HG03175 (cell line): ENCODE data around the gene PCNX4.
A peak's percentile ranks its signal among the peaks of the same experiment; 100 is the strongest.
"Not testable (repeated sequence)": the region's sequence is repeated elsewhere in the genome, so short reads cannot be mapped to it uniquely, and the experiment has no call there.

Experiments used
- ATAC-seq: cut with Tn5 transposase; IDR thresholded peaks from one replicate; pipeline ENCODE4 v1.9.1; 2021; ENCODE audit warnings: mild to moderate bottlenecking, moderate library complexity; ENCODE audit not compliant: unreplicated experiment

The PCNX4 gene

DNA sequence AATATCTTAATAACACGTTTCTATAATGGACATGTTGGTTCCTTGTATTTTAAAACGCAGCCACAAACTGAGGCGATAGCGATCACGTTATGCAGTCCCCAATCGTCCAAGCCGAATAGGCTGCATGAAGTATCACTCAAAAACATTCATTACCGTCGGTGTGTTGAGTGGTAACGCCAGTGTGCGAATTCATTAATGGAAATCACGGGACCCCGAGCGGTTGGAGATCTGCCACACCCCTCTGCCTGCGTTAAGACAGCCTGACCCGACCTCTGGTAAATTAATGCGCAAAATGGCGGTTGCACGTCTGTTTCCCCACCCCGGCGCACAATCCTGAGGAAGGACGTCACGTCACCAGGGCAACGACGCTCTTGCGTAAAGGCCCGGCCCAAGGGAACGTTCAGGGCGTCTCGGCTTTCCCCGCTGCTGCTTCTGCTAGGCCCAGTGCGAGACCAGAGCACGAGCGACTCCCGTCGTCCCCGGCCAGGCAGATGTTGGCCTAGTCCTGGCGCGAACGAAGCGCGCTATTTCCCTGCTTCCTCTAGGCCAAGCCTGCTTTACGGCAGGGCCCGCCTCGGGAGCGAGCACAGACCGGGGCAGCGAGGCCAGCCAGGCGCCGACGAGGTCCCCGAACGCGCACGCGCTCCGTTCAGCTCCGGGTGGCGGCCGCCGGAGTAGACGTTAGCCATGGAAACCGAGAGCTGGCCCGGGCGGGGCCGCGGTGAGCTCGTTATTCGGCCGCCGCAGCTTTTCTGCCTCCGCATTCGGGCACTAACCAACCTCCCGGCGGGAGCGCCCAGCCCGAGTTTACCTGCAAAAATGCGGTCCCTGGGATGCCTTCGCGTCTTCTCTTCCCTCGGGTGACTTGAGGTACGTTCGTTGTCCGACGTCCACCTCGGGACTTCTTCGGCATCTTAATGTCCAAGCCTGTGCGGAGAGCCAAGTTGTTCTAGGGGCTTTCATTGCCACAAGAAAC, at the start of gene PCNX4:
Gene PCNX4 (plus strand): TSS at position 374 of the 976 bp plus-strand sequence. CDS start 15,716 bp downstream, outside the sequence.
- peak; percentile 94 for ATAC-seq

DNA sequence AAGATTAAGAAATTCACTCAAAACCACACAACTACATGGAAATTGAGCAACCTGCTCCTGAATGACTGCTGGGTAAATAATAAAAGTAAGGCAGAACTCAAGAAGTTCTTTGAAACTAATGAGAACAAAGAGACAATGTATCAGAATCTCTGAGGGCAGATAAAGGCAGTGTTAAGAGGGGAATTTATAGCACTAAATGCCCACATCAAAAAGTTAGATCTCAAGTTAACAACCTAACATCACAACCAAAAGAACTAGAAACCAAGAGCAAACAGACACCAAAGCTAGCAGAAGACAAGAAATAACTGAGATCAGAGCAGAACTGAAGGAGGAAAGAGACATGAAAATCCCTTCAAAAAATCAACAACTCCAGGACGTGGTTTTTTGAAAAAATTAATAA, 43.7 kb upstream of the PCNX4 start:
- ATAC-seq = not testable (repeated sequence)

DNA sequence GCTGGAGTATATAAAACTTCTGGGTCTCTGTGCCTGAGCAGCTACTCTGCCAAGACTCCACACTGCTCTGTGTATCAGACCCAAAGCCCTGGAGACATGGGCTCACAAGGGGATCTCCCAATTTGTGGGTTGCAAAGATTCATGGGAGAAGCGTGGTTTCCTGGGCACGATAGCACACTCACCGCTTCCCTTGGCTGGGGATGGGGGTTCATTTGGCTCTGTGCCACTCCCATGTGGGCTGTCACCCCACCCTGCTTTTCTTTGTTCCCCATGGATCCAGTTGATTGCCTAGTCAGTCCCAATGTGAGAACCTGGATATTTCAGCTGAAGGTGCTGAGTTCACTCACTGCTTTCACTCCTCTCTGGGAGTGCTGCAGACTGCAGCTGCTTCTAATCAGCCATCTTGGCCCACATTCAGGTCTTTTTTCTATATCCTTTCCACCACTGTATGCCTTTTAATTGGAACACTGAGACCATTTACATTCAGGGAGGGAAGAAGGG, 40.0 kb upstream of the PCNX4 start:
- ATAC-seq = no peak

DNA sequence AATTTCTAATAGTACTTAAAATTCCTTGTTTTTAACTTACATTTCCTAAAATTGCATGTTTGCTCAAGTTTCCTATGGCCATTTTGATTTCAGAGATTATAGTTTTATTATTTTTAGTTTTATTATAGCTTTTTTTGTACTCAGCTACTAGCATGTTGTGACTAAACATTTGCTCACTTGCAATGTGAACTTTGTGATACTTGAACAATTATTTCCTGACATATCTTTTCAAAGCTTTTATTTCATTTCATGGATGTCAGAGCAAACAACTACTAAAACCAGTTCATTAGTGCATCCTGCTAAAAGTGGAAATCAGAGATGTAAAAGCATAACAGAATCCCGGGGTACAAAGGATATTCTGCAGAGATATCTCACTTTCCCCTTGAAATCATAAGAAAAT, 33.6 kb upstream of the PCNX4 start:
- no peak for ATAC-seq

DNA sequence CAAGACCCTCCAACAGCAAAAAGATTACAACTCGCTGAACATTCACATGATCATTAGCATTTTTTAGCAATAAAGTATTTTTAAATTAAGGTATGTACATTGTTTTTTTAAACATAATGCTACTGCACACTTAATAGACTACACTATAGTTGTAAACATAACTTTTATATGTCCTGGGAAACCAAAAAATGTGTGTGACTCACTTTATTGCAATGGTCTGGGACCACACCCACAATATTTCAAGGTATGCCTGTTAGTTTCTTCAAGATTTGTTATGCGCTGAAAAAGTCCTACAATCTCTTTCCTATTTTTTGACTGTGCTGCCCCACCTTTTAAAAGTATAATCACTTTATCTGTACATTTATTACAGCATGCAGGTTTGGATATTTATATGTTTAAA, 30.4 kb upstream of the PCNX4 start:
- ATAC-seq = no peak

DNA sequence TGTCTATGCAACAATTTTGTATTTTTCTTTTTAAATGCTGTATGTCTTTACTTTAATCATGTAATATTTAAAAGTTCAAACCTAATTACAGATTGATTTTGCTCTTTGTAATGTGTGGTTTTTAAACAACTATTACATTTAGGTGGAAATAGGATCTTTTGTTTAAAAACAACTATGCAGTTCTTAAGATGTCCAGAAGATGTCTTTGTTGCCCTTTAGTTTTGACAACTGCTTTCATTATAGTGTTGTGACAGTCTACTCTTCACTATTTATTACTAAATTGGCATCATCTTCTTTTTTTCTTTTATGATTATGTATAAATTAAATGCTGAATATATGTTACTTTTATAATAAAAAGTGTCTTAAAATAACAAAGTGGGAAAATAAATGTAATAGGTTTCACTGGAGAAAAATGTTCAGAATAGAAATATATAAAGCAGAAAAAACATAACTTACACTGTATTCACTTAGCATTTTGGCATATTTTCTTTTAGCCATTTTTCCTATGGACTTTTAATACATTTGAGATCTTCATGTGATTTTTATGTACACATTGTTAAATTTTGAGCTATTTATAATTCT, 27.1 kb upstream of the PCNX4 start:
- no peak for ATAC-seq

DNA sequence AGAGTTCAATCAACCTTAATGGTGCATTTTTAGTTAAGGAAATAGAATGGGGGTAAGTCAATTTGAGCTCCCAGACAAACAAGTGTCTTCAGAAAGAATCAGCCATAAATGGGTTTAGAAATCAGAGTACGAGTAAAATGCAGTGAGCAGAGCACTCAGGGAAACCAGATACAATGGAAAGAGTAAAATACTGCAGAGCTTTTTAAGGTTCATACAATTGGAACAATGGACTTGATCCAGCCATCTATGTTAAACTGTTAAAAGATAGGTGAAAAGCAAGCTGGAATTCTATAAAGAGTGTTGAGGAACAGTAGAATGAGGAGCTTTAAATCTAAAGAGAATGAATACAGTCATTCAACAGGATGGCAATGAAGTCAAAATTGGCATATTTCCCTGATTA, 23.8 kb upstream of the PCNX4 start:
- no peak for ATAC-seq

DNA sequence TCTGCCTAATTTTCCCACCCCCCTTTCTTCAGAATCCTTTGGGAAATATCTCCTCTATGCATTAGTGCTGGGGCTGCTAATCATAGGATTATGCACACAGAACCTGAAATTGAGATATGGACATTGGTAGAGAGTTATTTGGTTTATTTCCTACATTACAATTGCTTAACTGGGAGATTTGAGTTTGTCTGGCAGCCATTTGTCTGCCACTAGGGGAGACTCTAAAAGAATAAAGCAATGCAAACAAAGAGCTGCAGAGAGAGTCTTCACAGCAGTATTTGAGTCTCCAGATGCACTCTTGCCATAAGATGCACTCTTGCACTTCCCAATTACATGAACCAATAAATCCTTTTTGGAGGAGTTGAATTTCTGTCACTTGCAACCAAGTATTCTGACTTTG, 12.0 kb upstream of the PCNX4 start:
- ATAC-seq = no peak

DNA sequence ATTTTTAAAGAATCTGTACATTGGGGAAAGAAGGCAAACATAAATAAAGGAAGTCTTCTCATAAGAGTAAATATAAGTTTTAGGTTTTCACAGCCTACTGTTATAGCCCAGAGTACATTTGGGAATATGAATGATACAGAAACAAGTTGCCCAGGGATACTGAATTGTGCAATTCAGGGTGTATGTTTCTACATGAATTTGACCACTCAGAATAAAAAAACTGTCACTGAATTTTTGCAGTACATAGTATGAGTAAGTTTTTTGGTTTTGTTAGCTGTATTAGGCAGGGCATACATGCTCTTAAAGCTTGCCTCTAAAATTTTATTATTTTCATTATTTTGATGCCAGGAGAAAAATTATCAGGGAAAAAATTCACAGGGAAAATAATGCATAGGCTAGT, 6.6 kb upstream of the PCNX4 start:
- ATAC-seq = no peak

DNA sequence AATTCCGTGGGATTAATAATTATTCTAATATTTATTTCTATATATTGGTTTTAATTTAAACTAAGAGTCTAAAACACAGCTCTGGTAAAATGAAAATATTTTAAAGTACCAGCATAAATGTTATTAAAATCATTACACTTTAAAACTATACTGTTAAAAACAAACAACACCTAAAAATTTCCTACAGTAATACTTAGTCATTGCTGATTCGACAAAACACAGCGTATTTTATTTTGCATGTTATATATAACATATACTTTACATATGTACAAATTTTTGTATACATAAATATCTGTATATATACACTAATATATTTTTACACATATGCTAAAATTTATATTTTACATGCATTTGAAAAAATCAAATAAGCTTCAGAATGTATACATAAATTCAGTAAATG, 6.0 kb upstream of the PCNX4 start:
- ATAC-seq = no peak

DNA sequence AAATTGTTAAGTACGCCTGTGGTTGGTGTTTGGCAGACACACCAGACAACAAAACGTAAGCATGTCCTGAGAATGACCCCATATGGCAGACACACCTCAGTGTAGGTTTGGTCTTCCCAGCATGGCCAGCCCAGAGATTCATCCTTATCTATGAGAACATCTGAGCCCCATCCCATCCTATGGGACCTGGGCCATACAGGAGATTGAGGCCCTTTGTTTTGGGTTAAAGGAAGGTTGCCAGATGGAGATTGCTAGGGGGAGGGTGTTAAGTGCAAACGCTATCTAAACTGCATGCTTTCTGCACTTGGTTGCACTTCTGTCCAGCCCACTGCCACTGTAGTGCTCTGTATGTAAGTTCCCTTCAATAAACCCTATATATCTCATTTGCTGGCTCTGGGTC, 4.1 kb upstream of the PCNX4 start:
- no peak for ATAC-seq

DNA sequence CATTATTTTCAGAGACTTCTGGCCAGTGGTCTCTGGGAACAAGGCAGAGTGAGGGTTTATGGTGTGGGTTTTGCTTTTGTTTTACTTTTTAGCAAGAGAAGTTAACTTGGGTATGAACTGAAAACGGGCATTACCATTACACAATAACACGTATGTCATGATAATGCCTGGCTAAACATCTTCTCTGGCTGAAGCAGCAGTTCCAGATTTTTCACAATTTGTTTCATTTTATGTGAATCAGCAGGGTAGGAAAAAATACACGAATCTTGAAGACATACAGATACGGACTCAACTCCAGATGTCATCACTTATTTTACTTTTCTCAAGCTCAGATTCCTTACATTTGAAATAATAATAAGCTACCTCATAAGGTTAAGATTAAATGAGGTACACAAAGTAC, 2.5 kb upstream of the PCNX4 start:
- no peak for ATAC-seq

DNA sequence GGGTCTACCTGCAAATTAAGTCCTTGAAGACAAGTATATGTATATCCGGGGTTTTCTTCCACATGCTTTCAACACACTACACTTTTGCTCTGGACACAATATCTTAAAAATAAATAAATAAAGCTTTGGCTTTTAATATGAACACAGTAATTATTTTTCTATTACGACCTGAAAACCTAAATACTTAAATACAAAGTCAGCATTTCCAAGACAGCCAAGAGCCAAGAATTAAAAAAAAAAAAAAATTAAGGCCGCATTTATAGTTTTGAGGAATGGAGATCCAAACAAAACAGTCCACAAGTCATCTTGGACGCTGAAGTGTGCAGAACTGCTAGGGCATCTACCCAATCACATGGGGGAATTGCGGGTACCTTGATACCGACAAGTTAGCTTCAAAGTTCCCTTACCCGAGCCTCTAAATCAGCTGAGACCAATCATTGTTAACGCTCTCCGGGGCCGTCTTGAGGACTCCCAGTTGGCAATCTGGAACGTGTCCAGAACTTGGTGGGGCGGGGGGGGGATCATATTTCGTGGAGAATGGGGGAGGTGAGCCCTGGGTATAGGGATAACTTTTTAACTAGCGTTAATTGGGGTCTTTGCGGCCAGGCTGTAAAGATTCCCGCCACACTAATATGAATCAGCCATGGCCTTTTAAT, 731 bp upstream of the PCNX4 start:
- no peak for ATAC-seq

DNA sequence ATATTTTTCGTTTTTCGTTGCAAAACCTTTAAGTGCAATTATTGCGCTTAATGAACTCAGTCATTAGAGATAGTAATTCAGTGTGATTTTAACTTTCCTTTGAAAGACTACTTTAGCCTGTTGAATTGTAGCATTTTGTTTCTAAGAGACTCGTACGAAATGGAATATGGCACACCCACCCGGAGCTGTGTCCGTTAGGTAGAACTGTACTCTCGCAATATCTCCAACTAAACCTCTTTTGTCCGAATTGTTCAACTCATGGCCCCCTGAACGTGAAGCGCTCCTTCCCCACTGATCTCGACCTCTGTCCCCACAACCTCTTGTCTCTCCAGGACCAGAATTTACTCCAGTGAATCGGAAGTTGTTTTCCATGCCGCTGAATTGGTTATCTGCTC, 800 bp downstream of the PCNX4 start:
- ATAC-seq = no peak

DNA sequence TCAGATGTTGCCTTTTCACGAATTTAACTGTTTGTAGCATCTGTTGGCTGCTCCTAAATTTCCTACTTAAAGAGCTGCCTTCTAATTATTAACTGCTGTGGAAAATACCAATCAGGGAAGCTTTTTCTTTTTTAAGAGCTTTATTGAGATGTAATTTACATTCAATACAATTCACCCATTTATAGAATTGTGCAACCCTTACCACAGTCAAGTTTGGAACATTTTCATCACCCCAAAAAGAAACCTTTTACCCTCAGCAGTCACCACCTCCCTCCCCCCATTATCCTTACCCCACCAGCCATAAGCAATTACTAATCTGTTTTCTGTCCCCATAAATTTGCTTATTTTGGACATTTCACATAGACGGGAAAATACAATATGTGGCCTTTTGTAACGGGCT, 1.4 kb downstream of the PCNX4 start:
- ATAC-seq = no peak

DNA sequence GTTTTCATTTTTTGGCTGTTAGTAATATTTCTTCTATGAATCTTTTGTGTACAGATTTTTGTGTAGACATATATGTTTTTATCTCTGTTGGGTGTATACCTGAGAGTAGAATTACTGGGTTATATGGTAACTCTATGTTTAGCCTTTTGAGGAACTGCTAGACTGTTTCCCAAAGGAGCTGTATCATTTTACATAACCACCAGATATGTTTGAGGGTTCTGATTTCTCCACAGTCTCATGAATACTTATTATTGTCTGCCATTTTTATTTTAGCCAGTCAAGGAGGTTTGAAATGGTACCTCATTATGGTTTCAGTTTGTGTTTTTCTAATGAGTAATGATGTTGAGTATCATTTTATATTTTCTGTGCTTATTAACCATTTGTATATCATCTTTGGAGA, 1.9 kb downstream of the PCNX4 start:
- no peak for ATAC-seq

DNA sequence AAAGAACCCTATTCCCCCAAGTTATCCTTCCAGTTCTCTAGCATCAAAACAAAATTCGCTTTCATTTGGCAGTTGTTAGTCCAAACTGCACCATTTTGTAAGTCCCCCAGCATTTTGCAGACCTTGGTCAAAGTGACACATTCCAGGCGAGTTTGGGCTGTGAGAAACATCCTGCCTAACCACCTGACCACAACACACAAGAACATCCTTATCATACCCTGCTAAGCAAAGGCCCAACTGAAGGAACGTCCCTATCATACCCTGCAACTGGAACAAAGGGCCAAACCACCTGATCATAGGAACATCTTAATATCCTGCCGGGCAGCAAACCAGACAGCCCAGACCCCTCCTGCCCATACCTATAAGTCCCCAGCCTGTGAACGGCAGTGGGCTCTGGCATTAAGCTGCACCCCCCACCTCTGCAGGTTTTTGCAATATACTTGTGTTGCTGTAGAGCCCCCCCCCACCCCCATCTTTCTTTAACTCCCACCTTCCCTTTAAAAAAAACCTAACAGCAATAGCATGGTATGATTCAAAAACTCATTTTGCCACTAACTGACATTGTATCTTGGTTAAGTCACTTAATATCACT, 2.7 kb downstream of the PCNX4 start:
- ATAC-seq = no peak

DNA sequence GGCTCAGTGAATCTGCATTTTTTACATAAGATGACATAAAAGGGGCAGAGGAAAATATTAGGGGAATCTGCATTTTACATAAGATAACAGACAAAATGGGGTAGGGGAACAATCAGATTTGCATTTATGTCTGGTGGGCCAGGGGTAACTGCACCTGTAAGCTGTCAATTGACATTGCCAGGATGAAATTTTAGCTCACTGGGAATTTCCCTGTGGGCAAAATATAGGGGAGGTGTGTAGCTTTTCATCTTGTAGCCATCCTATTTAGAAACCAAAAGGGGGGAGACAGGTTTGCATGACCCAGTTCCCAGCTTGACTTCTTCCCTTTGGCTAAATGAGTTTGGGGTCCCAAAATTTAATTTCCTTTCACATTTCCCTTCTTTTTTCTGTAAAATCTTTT, 3.5 kb downstream of the PCNX4 start:
- no peak for ATAC-seq

DNA sequence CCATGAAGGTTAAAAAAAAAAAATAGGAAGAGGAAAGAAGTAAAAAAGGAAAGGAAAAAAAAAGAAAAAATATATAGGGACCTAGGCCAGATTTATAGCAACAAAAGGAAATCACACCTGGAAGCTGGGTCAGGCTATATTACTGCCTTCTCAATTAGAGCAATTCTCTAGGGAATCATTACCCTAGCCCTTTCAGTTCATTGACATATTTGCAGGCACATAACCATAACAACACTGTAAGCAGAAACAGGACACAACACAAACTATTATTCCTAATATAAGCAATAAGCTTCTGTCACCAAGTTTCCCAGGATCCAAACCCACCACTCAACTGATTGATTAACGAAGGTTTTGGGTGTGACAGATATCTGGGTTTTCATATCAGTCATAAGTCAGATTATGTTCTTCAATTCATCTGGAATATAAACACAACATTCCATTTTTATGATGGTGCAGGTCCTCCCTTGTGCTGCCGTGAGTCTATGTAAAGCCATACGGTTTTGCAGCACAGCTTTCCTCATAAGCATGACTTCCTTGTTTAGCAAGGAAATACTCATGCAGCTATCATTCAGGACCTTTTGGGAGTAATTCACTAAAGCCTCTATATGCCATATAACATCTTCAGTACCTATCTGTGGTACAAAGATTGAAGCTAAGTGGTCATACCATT, 4.2 kb downstream of the PCNX4 start:
- ATAC-seq = no peak

DNA sequence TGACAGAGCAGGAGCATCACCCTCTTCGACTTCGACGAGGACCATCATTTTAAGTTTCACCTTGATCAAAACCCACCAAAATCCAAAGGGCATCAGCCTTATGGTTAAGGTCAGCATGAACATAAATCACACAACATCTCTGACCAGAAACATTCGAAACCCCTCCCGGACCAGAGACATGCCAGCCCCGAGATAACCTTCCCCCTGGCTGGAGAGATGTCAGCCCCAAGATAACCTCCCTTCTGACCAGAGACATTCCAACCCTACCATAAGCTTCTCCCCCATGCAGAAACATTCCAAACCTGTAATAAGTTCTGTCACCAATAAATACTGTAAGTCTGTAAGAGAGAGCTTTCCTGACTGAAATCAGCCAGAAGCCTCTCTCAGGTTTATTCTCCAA, 6.3 kb downstream of the PCNX4 start:
- no peak for ATAC-seq

DNA sequence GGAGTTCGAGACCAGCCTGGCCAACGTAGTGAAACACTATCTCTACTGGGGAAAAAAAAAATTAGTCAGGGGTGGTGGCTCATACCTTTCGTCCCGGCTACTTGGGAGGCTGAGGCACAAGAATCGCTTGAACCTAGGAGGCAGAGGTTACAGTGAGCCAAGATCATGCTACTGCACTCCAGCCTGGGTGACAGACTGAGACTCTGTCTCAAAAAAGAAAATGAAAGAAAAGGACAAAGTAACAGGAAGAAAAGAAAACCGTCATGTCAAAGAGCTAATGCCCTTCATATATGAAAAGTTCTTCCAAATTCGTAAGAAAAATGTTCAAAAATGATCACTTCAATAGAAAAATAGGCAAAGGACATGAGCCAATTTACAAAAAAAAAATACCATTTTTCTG, 8.1 kb downstream of the PCNX4 start:
- ATAC-seq = not testable (repeated sequence)
